Fibroblast of villous mesenchyme (primary cell): Measurements from ENCODE around the gene DNMBP. TPM values are rescaled to one million over a fixed set of nuclear protein-coding genes. Genes with fewer than 3 reads are reported as not detected.

Source experiments
- DNase-seq: peaks from one replicate; pipeline ENCODE4 v3.0.0-alpha.2; 2010; ENCODE audit warnings: low read depth
- H3K4me3 ChIP-seq: 2 replicates; pipeline ENCODE4 v1.5.1; 2011; ENCODE audit warnings: low read depth, mild to moderate bottlenecking, low read length
- total RNA-seq: library from RNA; depleted of rRNA; stranded (reverse); fragments of >200 nt; gene quantifications from 2 replicates; pipeline ENCODE4 v1.2.3, GENCODE V29; 2012
- TF ChIP-seq, protein P1 (sequence below): IDR thresholded peaks from 2 replicates; pipeline ENCODE4 v1.5.1; 2012; ENCODE audit warnings: low read depth, mild to moderate bottlenecking, low read length; ENCODE audit not compliant: insufficient read depth

DNMBP gene
- total RNA-seq, 1 donor, result 27.6 TPM

DNA sequence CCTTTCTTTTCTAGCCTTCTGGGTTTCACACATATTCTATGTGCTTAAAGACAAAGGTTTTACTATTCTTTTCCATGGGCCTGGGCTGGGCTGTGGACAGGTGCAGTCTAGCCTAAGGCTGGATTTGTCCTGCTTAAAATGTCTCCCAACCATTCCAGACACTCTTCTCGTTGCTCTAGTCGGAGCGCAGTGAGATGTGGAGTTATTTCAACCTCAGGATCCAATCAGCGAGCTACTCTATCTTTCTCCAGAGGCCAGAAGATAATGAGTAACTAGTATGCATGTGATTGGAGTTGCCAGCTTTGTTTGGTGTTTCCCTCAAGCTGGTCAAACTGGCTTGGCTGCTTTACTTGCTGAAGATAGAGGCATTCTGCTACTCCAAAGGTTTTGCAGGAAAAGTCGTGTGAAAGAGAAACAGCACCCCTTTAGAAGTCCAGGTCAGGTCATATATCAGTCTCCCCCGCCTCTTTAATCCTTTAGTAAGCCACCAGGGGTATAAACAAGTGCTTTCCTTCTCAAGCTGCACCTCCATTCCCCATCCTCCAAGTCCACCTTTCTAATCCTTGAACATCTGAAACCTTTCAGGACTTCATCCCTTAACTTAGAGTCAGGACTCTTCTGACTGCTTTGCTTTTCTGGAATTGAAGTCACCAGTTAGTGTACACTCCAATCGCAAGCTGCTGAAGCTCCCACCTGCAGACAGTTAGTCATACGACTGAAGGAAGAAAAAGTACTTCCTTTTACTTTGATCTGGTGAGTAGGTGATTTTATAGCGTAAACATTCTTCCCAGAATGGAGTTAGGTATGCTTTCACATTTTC lies 78.8 kb downstream of the DNMBP start:
- peak; percentile 37 for DNase-seq
- no peak overlapping the region for H3K4me3 ChIP-seq
- TF ChIP-seq, protein P1, sequence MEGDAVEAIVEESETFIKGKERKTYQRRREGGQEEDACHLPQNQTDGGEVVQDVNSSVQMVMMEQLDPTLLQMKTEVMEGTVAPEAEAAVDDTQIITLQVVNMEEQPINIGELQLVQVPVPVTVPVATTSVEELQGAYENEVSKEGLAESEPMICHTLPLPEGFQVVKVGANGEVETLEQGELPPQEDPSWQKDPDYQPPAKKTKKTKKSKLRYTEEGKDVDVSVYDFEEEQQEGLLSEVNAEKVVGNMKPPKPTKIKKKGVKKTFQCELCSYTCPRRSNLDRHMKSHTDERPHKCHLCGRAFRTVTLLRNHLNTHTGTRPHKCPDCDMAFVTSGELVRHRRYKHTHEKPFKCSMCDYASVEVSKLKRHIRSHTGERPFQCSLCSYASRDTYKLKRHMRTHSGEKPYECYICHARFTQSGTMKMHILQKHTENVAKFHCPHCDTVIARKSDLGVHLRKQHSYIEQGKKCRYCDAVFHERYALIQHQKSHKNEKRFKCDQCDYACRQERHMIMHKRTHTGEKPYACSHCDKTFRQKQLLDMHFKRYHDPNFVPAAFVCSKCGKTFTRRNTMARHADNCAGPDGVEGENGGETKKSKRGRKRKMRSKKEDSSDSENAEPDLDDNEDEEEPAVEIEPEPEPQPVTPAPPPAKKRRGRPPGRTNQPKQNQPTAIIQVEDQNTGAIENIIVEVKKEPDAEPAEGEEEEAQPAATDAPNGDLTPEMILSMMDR, result no peak

DNA sequence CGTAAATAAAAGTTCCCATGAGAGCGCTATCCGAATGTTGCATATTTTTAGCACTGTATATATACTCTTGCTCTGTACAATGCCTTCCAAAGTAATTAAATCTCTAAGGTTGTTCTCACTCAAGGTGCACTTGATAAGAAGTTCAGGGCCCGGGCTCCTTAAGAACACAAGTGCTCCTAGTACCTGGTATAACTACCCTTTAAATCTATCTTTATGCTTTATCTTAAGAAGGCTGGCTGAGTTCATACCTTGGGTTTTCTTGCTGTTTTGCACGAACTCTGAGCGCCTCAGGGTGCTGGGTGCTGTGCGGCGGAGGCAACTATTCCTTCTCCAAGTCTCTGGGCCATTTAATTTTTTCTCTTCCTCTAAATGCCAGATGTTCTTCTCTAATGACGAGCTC lies 80.4 kb downstream of the DNMBP start:
- no peak overlapping the region for H3K4me3 ChIP-seq
- TF ChIP-seq, protein P1, result no peak
- no peak for DNase-seq

DNA sequence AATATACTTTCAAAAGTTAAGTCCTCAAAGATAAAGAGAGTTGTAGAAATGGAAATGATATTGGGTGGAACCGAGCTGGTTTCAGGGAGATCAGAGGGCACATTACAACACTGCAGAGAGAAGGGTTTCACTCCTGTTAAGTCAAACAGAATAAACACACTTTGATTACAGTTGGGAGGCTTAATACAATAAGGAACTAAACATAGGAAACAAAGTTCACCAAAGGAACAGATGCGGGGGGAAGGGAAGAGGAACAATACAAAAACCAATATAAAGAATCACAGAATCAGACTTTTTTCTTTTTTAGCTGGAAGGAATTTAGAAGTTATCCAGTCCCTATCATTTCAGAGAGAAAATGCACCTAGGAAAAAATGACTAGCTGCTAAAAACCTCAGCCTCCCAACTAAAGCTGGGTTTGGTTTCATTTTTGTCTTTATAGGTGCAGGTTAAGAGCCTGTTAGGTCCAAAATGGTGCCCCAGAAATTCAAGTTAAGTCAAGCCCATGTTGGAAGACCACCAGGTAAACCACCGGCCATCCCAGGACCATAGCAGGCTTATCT lies 81.9 kb downstream of the DNMBP start:
- TF ChIP-seq, protein P1, result no peak
- H3K4me3 ChIP-seq, result no peak overlapping the region
- DNase-seq, result no peak

DNA sequence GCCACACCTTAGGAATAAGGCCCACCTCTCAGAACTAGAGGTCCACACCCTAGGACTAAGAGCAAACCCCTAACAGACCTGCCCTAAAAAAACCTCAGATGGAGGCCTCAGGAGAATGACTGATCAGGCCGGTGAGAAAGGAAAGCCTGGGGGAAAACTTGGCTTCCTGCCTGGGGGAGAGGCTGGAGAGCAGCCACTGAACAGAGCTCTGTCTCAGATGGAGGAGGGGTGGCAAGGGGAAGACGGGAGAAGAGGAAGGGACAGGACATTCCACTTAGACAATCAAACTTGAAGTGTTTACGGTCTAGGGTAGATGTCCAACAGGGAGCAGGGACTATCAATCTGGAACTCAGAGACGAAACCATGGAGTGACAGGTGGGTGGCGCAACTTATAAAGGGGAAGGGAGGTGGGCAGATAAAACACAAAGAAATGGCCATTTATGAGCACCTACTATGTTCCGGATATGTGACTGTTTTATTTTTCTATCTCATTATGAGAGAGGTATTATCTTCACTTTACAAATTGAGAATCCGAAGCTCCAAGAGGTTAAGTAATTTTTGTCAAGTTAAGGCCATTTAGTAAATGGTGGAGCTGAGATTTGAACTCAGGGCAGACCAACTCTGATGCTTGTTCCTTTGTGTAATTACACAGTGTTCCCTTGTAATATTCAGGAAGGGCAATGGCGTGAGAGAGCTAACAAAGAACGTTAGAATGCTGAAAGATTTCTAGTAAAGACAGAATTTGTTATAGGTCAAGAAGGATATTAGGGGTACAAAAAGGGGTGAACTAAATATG lies 82.6 kb downstream of the DNMBP start:
- DNase-seq, result peak; percentile 49
- TF ChIP-seq, protein P1, result no peak
- no peak overlapping the region for H3K4me3 ChIP-seq

DNA sequence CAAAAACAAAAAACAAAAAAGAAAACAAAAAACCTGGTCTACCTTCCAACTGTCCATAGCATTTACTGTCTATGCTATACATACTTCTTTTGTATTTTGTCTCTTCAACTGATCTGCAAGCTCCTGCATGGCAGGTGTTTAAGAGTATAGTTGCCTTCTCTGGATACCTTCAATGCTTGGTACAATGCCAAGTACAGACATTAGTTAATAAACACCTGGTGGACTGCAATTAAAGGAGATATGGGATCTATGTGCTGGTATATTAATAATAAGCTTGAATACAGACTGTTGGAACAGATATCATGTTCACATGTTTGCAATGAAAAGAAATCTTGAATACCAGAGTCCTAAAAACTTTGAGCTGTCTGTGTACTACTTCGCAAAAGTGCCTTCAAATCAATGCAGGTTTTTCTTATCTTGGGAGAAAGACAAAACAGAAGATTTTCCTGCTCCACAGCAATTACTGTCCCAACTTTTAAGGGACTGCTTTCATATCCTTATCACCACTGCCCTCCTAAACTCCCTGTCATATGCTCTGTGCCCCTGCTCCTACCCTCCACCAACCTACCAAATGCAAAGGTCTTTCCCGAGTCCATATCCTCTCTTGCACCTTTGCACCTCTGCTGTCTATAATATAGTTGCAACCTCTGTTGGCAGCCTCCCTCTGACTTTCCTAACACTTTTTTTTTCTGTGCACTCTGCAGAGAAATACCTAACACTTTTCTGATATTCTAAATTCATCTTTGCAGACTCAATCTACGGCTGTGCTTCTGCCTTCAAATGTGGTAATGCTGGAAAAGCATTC lies 85.1 kb downstream of the DNMBP start:
- DNase-seq, result no peak
- TF ChIP-seq, protein P1, result no peak
- H3K4me3 ChIP-seq, result no peak overlapping the region

DNA sequence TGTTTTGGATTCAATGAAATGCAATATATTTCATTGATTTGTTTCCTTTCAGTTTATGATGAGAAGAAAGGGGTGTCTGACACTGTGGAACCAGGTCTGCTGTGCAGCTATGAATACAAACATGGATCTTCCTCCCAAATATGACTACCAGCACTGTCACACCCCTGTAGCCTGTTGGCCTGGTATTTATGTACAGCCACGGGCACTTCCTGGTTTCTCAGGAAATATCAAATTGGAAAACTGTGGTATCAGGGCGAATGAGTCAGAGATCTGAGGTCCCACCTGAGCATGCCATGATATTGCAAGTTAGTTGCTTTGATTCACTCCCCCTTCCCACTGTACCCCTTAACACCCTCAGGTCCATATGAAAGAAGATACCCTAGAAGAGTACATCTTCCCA lies 87.8 kb downstream of the DNMBP start:
- H3K4me3 ChIP-seq, result no peak overlapping the region
- no peak for DNase-seq
- TF ChIP-seq, protein P1, result no peak
